SH-SY5Y (cell line): ENCODE measurements around the gene VPS33A.

Experiments used
- GATA2 ChIP-seq: IDR thresholded peaks from 2 replicates; pipeline ENCODE4 v1.6.1; 2011; ENCODE audit warnings: mild to moderate bottlenecking, low read depth, low read length
- GATA3 ChIP-seq: IDR thresholded peaks from 2 replicates; pipeline ENCODE4 v1.6.1; 2011; ENCODE audit warnings: low read depth, mild to moderate bottlenecking, low read length, moderate library complexity

DNA sequence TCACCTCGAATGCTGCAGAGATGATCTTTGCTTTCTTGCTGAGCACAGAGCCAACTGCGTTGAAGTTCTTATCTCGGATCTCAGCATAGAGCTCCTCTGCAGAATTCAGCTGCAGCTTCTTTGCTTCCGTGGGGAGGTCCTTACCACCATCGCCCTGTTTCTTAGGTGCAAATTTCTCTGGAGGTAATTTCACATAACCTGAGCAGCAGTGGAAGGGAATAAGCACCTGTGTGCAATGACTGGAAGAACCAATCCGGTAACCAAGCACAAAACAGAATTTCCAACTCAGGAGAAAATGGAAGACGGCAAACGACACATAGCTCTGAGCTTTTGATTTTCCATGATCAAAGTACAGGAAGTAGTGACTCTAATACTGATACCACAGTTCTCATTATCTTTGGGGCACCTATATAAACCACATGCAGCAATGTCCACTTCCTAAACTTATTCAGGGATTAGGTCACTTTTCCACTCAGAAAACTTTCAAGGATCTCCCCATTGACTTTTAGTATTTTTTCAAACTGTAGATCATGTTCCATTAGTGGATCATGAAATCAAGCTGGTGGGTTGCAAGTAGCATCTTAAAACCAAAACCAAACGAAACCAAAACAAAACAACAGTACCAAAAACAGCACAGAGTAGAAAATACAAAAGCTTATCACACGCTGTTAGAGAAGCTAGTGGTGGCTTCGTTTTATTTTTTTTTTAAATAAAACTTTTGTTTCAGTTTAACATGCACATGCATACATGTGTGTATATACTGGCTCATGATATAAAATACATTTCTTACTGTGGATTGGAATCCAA, 21.5 kb downstream of the VPS33A start:
- TF ChIP-seq GATA2 (no peak), GATA3 (no peak)
